Fibroblast of lung (primary cell): Measurements from ENCODE around the gene PCNT. TPM values are rescaled to one million over a fixed set of nuclear protein-coding genes. Genes with fewer than 3 reads are reported as not detected.

Source experiments
- DNase-seq, 2 donors: peaks; one replicate each; pipeline versions ENCODE4 v3.0.0 to v3.0.0-alpha.2; 2010; ENCODE audit warnings: low read depth in 2 of 2
- H2AFZ ChIP-seq: 2 replicates; pipeline ENCODE4 v1.5.1; 2012; ENCODE audit warnings: low read length, control low read depth, inconsistent platforms
- H3K27ac ChIP-seq: 2 replicates; pipeline ENCODE4 v1.5.1; 2011; ENCODE audit warnings: low read length, control low read depth; ENCODE audit not compliant: insufficient read depth
- H3K27me3 ChIP-seq: 2 replicates; pipeline ENCODE4 v1.5.1; 2011; ENCODE audit warnings: mild to moderate bottlenecking, low read length; ENCODE audit not compliant: control insufficient read depth, insufficient read depth
- H3K36me3 ChIP-seq: 2 replicates; pipeline ENCODE4 v1.5.1; 2011; ENCODE audit warnings: low read length; ENCODE audit not compliant: control insufficient read depth, insufficient read depth
- H3K4me1 ChIP-seq: 2 replicates; pipeline ENCODE4 v1.5.1; 2011; ENCODE audit warnings: low read length; ENCODE audit not compliant: control insufficient read depth, insufficient read depth; ENCODE audit errors: extremely low read depth
- H3K4me2 ChIP-seq: 2 replicates; pipeline ENCODE4 v1.5.1; 2011; ENCODE audit warnings: low read length, control low read depth; ENCODE audit not compliant: insufficient read depth; ENCODE audit errors: extremely low read depth
- H3K4me3 ChIP-seq, 4 experiments: fragments of 200-600 bp in 1 of 4; sonication (generic) in 1 of 4; replicated peaks in 1 of 4; 2 replicates each; pipeline ENCODE4 v1.5.1; 2011 to 2016; ENCODE audit warnings: low read length in 4 of 4, low read depth in 3 of 4, mild to moderate bottlenecking in 3 of 4, control low read depth in 2 of 4, inconsistent platforms in 1 of 4, mixed read lengths in 1 of 4; ENCODE audit not compliant: insufficient read depth in 1 of 4; ENCODE audit errors: control extremely low read depth in 1 of 4
- H3K79me2 ChIP-seq: 2 replicates; pipeline ENCODE4 v1.5.1; 2012; ENCODE audit warnings: mild to moderate bottlenecking, low read length, inconsistent platforms; ENCODE audit not compliant: control insufficient read depth, insufficient read depth
- H3K9ac ChIP-seq: 2 replicates; pipeline ENCODE4 v1.5.1; 2011; ENCODE audit warnings: mild to moderate bottlenecking, low read length, control low read depth; ENCODE audit not compliant: insufficient read depth
- H3K9me3 ChIP-seq: 2 replicates; pipeline ENCODE4 v1.5.1; 2012; ENCODE audit warnings: low read depth, low read length; ENCODE audit not compliant: control insufficient read depth, insufficient read depth
- H4K20me1 ChIP-seq: 2 replicates; pipeline ENCODE4 v1.5.1; 2011; ENCODE audit warnings: low read length; ENCODE audit not compliant: control insufficient read depth, insufficient read depth; ENCODE audit errors: extremely low read depth
- EZH2 ChIP-seq: IDR thresholded peaks from 2 replicates; pipeline ENCODE4 v1.5.1; 2012; ENCODE audit warnings: low read length, control low read depth, mild to moderate bottlenecking; ENCODE audit errors: missing control alignments
- polyA plus RNA-seq, 2 donors: library from polyadenylated mRNA; depleted of rRNA in 1 of 2; stranded (reverse) in 1 of 2; unstranded in 1 of 2; fragments of >200 nt; gene quantifications; 2 replicates each; pipeline ENCODE4 v1.2.1, GENCODE V29; 2011 to 2012; ENCODE audit warnings: missing spikeins in 1 of 2
- total RNA-seq: library from RNA; depleted of rRNA; stranded (reverse); fragments of >200 nt; gene quantifications from 2 replicates; pipeline ENCODE4 v1.2.1, GENCODE V29; 2014
- TF ChIP-seq, protein P1 (sequence below), 2 donors: IDR thresholded peaks in 1 of 2; conservative IDR thresholded peaks in 1 of 2; 1 replicate in 1 of 2; 2 replicates in 1 of 2; pipeline ENCODE4 v1.5.1; 2011 to 2012; ENCODE audit warnings: low read length in 2 of 2, control low read depth in 1 of 2, inconsistent platforms in 1 of 2, low read depth in 1 of 2, mild to moderate bottlenecking in 1 of 2

The PCNT gene
- total and polyA plus RNA-seq, 2 donors (not counting 1 experiment from before 2014, with no cell fraction given) = 7.4 to 26.1 TPM

DNA sequence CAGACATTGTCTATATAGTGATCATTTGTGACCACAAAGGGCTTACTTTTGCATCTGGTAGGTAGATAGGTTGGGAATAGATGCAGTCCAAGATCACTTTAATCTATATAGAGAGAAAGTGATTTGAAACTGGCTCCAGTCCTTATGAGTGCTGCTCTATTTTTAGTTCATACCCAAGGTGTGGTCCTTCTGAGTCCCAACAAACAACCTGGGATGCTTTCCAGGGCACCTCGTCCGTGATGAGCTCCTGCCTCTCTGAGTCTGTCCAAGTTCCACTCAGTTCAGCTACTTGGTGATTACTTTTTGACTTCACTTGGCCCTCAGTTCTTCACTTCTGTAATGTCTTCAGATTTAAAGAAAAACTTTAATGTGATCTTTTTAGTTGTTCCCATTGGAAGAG is 155.0 kb downstream of the PCNT start:
- H3K27me3 ChIP-seq = no peaks in the 10 kb centered on the region
- H3K9me3 ChIP-seq = no peaks in the 10 kb centered on the region
- no peak overlapping the region for H2AFZ ChIP-seq
- H3K9ac ChIP-seq = no peak overlapping the region
- no peaks in the 10 kb centered on the region for H3K36me3 ChIP-seq
- TF ChIP-seq EZH2 = no peak
- TF ChIP-seq, protein P1, sequence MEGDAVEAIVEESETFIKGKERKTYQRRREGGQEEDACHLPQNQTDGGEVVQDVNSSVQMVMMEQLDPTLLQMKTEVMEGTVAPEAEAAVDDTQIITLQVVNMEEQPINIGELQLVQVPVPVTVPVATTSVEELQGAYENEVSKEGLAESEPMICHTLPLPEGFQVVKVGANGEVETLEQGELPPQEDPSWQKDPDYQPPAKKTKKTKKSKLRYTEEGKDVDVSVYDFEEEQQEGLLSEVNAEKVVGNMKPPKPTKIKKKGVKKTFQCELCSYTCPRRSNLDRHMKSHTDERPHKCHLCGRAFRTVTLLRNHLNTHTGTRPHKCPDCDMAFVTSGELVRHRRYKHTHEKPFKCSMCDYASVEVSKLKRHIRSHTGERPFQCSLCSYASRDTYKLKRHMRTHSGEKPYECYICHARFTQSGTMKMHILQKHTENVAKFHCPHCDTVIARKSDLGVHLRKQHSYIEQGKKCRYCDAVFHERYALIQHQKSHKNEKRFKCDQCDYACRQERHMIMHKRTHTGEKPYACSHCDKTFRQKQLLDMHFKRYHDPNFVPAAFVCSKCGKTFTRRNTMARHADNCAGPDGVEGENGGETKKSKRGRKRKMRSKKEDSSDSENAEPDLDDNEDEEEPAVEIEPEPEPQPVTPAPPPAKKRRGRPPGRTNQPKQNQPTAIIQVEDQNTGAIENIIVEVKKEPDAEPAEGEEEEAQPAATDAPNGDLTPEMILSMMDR (conservative IDR thresholded peaks at IDR 0.05 in 1 of 2, IDR thresholded peaks at IDR 0.05 in 1 of 2; ENCODE audit: low read depth in 1 of 2, low read length in 2 of 2) = no peak
- DNase-seq = no peak
- H4K20me1 ChIP-seq = no peaks in the 10 kb centered on the region
- H3K79me2 ChIP-seq = peaks cover 5% of the 10 kb centered on the region
- H3K4me2 ChIP-seq = no peak overlapping the region
- H3K4me3 ChIP-seq = no peak overlapping the region
- no peak overlapping the region for H3K27ac ChIP-seq
- H3K4me1 ChIP-seq = no peaks in the 10 kb centered on the region

DNA sequence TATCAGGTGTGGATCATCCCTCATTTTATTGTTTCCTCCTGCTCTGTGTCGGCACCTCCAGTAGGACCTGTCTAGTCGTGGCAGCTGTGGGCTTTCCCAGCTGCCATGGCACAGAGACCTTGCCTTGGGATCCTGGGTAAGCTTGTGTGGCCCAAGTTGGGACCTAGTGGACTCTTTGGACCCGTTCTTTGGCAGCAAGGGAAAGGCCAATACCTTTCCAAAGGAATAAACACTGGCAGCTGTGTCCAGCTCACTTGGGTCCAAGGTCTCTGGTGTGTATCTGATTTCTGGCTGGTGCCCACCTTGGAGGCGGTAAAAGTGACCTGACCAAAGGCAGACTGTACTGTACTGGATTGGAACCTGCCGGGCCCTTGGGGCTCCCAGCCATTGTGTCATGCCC is 156.5 kb downstream of the PCNT start:
- H3K4me2 ChIP-seq = no peak overlapping the region
- TF ChIP-seq EZH2 = no peak
- H3K4me3 ChIP-seq = no peak overlapping the region
- no peaks in the 10 kb centered on the region for H3K27me3 ChIP-seq
- no peaks in the 10 kb centered on the region for H3K4me1 ChIP-seq
- H3K9me3 ChIP-seq = no peaks in the 10 kb centered on the region
- H2AFZ ChIP-seq = no peak overlapping the region
- H3K9ac ChIP-seq = no peak overlapping the region
- no peak for DNase-seq
- H4K20me1 ChIP-seq = no peaks in the 10 kb centered on the region
- no peaks in the 10 kb centered on the region for H3K36me3 ChIP-seq
- peaks cover 5% of the 10 kb centered on the region for H3K79me2 ChIP-seq
- H3K27ac ChIP-seq = no peak overlapping the region

DNA sequence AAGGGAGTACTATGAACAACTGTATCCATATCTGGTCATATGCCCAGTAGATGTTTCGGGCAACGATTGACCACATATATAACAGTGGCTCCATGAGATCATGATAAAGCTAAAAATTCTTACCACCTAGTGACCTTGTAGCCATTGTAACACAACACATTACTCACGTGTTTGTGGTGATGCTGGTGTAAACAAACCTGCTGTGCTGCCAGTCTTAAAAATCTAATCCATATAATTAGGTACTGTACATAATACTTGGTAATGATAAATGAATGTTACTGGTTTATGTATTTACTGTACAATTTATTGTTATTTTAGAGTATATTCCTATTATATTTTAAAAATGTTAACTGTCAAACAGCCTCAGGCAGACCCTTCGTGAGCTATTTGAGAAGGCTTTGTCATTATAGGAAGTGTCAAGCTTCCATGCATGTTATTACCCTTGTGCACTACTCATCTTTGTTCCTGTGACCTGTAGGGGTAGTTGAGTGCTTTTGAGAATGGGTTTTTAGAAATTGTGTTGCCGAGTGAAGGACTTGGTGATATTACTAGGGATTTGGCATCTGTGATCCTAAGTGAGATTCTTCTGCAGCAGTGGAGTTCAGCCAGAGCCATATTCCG is 158.4 kb downstream of the PCNT start:
- TF ChIP-seq, protein P1 (conservative IDR thresholded peaks at IDR 0.05 in 1 of 2, IDR thresholded peaks at IDR 0.05 in 1 of 2; ENCODE audit: low read depth in 1 of 2, low read length in 2 of 2) = no peak
- TF ChIP-seq EZH2 = no peak
- H3K9ac ChIP-seq = no peak overlapping the region
- H3K27me3 ChIP-seq = no peaks in the 10 kb centered on the region
- H3K4me3 ChIP-seq = no peak overlapping the region
- peaks cover 5% of the 10 kb centered on the region for H3K79me2 ChIP-seq
- no peaks in the 10 kb centered on the region for H4K20me1 ChIP-seq
- H3K4me1 ChIP-seq = no peaks in the 10 kb centered on the region
- H3K9me3 ChIP-seq = no peaks in the 10 kb centered on the region
- no peak overlapping the region for H2AFZ ChIP-seq
- H3K27ac ChIP-seq = no peak overlapping the region
- no peak overlapping the region for H3K4me2 ChIP-seq
- no peak for DNase-seq
- H3K36me3 ChIP-seq = peaks cover 1% of the 10 kb centered on the region
